NCI-H1930 (cell line): ENCODE measurements around the gene MLH3.
"Not testable (repeated sequence)": the region's sequence is repeated elsewhere in the genome, so short reads cannot be mapped to it uniquely, and the experiment has no call there.

Experiments
- DNase-seq, 2 experiments: peaks; one replicate each; lab custom pipeline; 2025; lab: John Stamatoyannopoulos, UW

Gene MLH3

GRCh38 chr14:75050852-75051555 lies at the start of gene MLH3:
MLH3 (minus strand) TSS chr14:75051467; CDS start chr14:75049655, 1,812 bp downstream.
- peak; percentile 77 to 87 for DNase-seq

- DNase-seq = no peak
Observed at GRCh38 chr14:75098682-75099081, 47.4 kb upstream of the MLH3 start.

GRCh38 chr14:75098212-75098611 lies 46.9 kb upstream of the MLH3 start:
- DNase-seq = no peak

- DNase-seq = no peak
Observed at GRCh38 chr14:75096959-75097358, 45.7 kb upstream of the MLH3 start.

GRCh38 chr14:75095690-75096089 lies 44.4 kb upstream of the MLH3 start:
- no peak for DNase-seq

GRCh38 chr14:75094896-75095295 lies 43.6 kb upstream of the MLH3 start:
- no peak for DNase-seq

- DNase-seq = no peak
Observed at GRCh38 chr14:75092698-75093097, 41.4 kb upstream of the MLH3 start.

GRCh38 chr14:75091251-75091650 lies 40.0 kb upstream of the MLH3 start:
- DNase-seq = no peak

- DNase-seq = no peak
Observed at GRCh38 chr14:75090353-75090752, 39.1 kb upstream of the MLH3 start.

- DNase-seq = peak in 1 of 2 experiments; percentile 28
Observed at GRCh38 chr14:75088566-75089373, 37.5 kb upstream of the MLH3 start.

GRCh38 chr14:75088153-75088552 lies 36.9 kb upstream of the MLH3 start:
- DNase-seq = no peak

- no peak for DNase-seq
Observed at GRCh38 chr14:75084513-75084912, 33.2 kb upstream of the MLH3 start.

- no peak for DNase-seq
Observed at GRCh38 chr14:75083271-75083670, 32.0 kb upstream of the MLH3 start.

- no peak for DNase-seq
Observed at GRCh38 chr14:75081660-75082229, 30.5 kb upstream of the MLH3 start.

GRCh38 chr14:75079521-75079920 lies 28.3 kb upstream of the MLH3 start:
- no peak for DNase-seq

- DNase-seq = no peak
Observed at GRCh38 chr14:75077794-75078193, 26.5 kb upstream of the MLH3 start.

GRCh38 chr14:75070383-75070782 lies 19.1 kb upstream of the MLH3 start:
- no peak for DNase-seq

GRCh38 chr14:75069811-75070145 lies 18.5 kb upstream of the MLH3 start:
- no peak for DNase-seq

- DNase-seq = peak; percentile 69 to 82
Observed at GRCh38 chr14:75069121-75069810, 18.0 kb upstream of the MLH3 start, which contains the start of gene ZC2HC1C. ZC2HC1C (plus strand) TSS chr14:75069641; CDS start chr14:75070574, 933 bp downstream.

GRCh38 chr14:75068294-75069120 lies 17.2 kb upstream of the MLH3 start:
- DNase-seq = no peak

- DNase-seq = not testable (repeated sequence)
Observed at GRCh38 chr14:75067765-75068164, 16.5 kb upstream of the MLH3 start.
